ENCODE results near the gene RNF157.

DNA sequence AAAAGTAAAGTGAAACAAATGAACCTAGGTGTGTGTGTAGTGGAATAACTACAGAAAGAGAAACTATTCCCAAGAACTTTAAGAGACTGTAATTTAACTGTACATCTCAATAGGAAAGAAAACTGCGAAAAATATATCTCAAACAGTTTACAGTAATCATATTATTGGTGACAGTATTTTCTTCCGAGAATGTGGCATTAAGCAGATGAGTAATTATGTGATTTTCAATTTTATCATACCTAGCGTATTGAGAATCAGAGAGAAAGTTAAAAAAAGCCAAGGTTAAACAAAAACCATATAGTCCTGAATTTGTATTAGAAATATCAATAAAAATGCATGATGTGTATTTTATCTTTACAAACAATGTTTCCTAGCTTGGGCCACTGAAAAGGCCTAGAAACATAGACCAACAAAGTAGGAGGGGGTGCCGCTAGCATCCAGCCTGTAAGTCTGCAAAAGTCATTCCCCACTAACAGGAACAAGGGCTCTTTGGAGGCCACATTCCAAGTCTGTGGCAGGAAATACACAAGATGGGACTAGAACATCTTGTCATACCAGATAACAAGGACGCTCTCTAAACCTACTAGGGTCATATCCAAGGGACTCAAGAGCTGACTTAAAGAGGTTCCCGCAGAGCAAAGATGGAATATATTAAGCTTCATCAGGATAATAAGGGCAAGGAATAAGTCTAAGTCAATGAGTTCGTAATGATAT lies 20.5 kb downstream of the RNF157 start:
- TF ChIP-seq, protein P1, sequence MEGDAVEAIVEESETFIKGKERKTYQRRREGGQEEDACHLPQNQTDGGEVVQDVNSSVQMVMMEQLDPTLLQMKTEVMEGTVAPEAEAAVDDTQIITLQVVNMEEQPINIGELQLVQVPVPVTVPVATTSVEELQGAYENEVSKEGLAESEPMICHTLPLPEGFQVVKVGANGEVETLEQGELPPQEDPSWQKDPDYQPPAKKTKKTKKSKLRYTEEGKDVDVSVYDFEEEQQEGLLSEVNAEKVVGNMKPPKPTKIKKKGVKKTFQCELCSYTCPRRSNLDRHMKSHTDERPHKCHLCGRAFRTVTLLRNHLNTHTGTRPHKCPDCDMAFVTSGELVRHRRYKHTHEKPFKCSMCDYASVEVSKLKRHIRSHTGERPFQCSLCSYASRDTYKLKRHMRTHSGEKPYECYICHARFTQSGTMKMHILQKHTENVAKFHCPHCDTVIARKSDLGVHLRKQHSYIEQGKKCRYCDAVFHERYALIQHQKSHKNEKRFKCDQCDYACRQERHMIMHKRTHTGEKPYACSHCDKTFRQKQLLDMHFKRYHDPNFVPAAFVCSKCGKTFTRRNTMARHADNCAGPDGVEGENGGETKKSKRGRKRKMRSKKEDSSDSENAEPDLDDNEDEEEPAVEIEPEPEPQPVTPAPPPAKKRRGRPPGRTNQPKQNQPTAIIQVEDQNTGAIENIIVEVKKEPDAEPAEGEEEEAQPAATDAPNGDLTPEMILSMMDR (IDR thresholded peaks at IDR 0.05 in 2 of 3, conservative IDR thresholded peaks at IDR 0.05 in 1 of 3; ENCODE audit: borderline replicate concordance in 1 of 3, insufficient read depth in 1 of 3, low read depth in 2 of 3, low read length in 2 of 3) = no peak
- TF ChIP-seq POLR2A (IDR thresholded peaks at IDR 0.05; ENCODE audit: borderline replicate concordance, extremely low read depth, insufficient read depth, insufficient read length) (no peak), POLR2AphosphoS5 (IDR thresholded peaks at IDR 0.05; ENCODE audit: low read depth, low read length) (no peak), ZNF274 (IDR thresholded peaks at IDR 0.05; ENCODE audit: low read depth, low read length) (no peak), CEBPB (IDR thresholded peaks at IDR 0.05; ENCODE audit: low read depth) (no peak), ZFX (IDR thresholded peaks at IDR 0.05) (no peak), SRF (IDR thresholded peaks at IDR 0.05; ENCODE audit: low read depth) (no peak), EZH2phosphoT487 (IDR thresholded peaks at IDR 0.05; ENCODE audit: borderline replicate concordance) (no peak), JUND (IDR thresholded peaks at IDR 0.05) (no peak)
- TF ChIP-seq, protein P2, sequence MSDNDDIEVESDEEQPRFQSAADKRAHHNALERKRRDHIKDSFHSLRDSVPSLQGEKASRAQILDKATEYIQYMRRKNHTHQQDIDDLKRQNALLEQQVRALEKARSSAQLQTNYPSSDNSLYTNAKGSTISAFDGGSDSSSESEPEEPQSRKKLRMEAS (IDR thresholded peaks at IDR 0.05) = no peak
- TF ChIP-seq, protein P3, sequence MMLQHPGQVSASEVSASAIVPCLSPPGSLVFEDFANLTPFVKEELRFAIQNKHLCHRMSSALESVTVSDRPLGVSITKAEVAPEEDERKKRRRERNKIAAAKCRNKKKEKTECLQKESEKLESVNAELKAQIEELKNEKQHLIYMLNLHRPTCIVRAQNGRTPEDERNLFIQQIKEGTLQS (IDR thresholded peaks at IDR 0.05) = no peak

Measured in HCT116 (cell line).